Heart right ventricle (tissue), 16 donors: ENCODE results near the gene ESCO1. TPM values are rescaled to one million over a fixed set of nuclear protein-coding genes. Genes with fewer than 3 reads are reported as not detected.

Source experiments
- ATAC-seq, 8 donors: fragments of 200-7000 bp; cut with Tn5 transposase; one replicate each; pipeline ENCODE4 v1.9.1; 2020; ENCODE audit warnings: mild to moderate bottlenecking in 8 of 8, moderate library complexity in 8 of 8, moderate number of reproducible peaks in 1 of 8
- DNase-seq, 2 donors: peaks; one replicate each; pipeline ENCODE4 v3.0.0-alpha.2; 2020
- H3K27ac ChIP-seq, 10 donors: fragments of 200-600 bp; sonication (generic) in 2 of 10; one replicate each; pipeline versions ENCODE4 v1.5.0 to v1.8.0; 2020 to 2022; ENCODE audit warnings: mild to moderate bottlenecking in 3 of 10
- H3K27me3 ChIP-seq, 7 donors: fragments of 200-600 bp; one replicate each; pipeline ENCODE4 v1.8.0; 2021 to 2022; ENCODE audit warnings: mild to moderate bottlenecking in 2 of 7
- H3K36me3 ChIP-seq, 9 donors: fragments of 200-600 bp; sonication (generic) in 1 of 9; one replicate each; pipeline versions ENCODE4 v1.5.0 to v1.8.0; 2020 to 2022; ENCODE audit warnings: mild to moderate bottlenecking in 2 of 9
- H3K4me1 ChIP-seq, 9 donors: fragments of 200-600 bp; sonication (generic) in 1 of 9; one replicate each; pipeline versions ENCODE4 v1.5.0 to v1.8.0; 2020 to 2022; ENCODE audit warnings: mild to moderate bottlenecking in 4 of 9
- H3K4me3 ChIP-seq, 10 donors: fragments of 200-600 bp; sonication (generic) in 2 of 10; one replicate each; pipeline versions ENCODE4 v1.5.0 to v1.8.0; 2020 to 2022; ENCODE audit warnings: mild to moderate bottlenecking in 7 of 10, moderate library complexity in 2 of 10
- H3K9me3 ChIP-seq, 11 donors: fragments of 200-600 bp in 10 of 11; sonication (generic) in 2 of 11; one replicate each; pipeline versions ENCODE4 v1.5.0 to v1.8.0; 2013 to 2022; ENCODE audit warnings: mild to moderate bottlenecking in 2 of 11, control low read depth in 1 of 11, moderate library complexity in 1 of 11
- CTCF ChIP-seq, 9 donors: fragments of 200-600 bp; sonication (generic) in 2 of 9; IDR thresholded peaks; one replicate each; pipeline versions ENCODE4 v1.5.0 to v1.8.0; 2021 to 2022; ENCODE audit warnings: antibody characterized with exemption in 9 of 9, mild to moderate bottlenecking in 5 of 9, moderate library complexity in 1 of 9
- WGBS, 2 donors: extraction: QIAGEN DNeasy Blood & Tissue Kit; methylation state at CpG; one replicate each; pipeline ENCODE4 v1.1.7; 2013; ENCODE audit warnings: inconsistent platforms in 1 of 2; 5-methylcytosine and 5-hydroxymethylcytosine counted together
- intact Hi-C, 10 donors: fragments of 100-400 bp; cut with DNase I; formaldehyde crosslinking; loops; one replicate each; pipeline versions ENCODE4 v1.11.1 to v1.14.2; 2022
- polyA plus RNA-seq, 2 donors: library from polyadenylated mRNA; stranded (reverse); fragments of 200-250 nt; gene quantifications; one replicate each; pipeline ENCODE4 v1.2.3, GENCODE V29; 2013
- total RNA-seq, 10 donors: library from RNA; stranded (reverse); fragmentation: NEBNext Ultra II Directional in 3 of 10; extraction: Animal tissue kit (Norgen Biotek cat#: 25700) in 3 of 10; gene quantifications; one replicate each; pipeline versions ENCODE4 v1.2.1 to v1.2.4, GENCODE V29; 2021 to 2023
- donor health status: Arrhythmogenic right ventricular cardiomyopathy.
- donor health status: ischemic (EF 13 %, LVEDD 7.1; RV severe dilation, severe dysfunction).
- donor health status: healthy with polysubstance abuse.
- donor health status: DM: no; HTN: yes; CAD: no.
- donor health status: DM: no; HTN: no; CAD: no.
- donor health status: ischemic (EF 25% LVEDD 6.9; RV normal size, moderate dysfunction).
- donor health status: ischemic (EF 25% LVEDD 5.7; RV mildly dilated, moderate dysfunction).
- donor health status: healthy.
- donor health status: DM: yes; HTN: yes; CAD: no.
- donor health status: Ischemic cardiomyopathy.
- donor health status: ischemic (EF 35%, LVEDD 5.7; RV mildly dilated, moderate dysfunction).
- donor health status: nonischemic (EF 11% LVEDD 7.7; RV severe dilation, severe dysfunction).
- donor health status: DM: yes; HTN: yes; CAD: no.
- donor health status: PGD.
- donor health status: ischemic (EF 29% LVEDD 5.4; RV normal size, mild dysfunction).
- donor health status: nonischemic (EF 23%, LVEDD 6.1; RV moderate dilation, normal function).

ESCO1 gene
- total and polyA plus RNA-seq, 12 donors: 5.5 to 12.9 (median 9.9) TPM

- Histone ChIP-seq H3K4me3 (no peak overlapping the region), H3K4me1 (no peaks in the 10 kb centered on the region), H3K27ac (no peak overlapping the region), H3K9me3 (no peaks in the 10 kb centered on the region), H3K27me3 (no peaks in the 10 kb centered on the region), H3K36me3 (peaks cover 0 to 95% (median 11%) of the 10 kb centered on the region in 9 donors)
- TF ChIP-seq CTCF (IDR thresholded peaks at IDR 0.05): no peak
- ATAC-seq (no peak), DNase-seq (no peak)
- intact Hi-C loops: no loop called here
- 76 to 85% methylated on average over 2 of the region's 2 CpGs for WGBS, 2 donors
Measured at GRCh38 chr18:21525916-21526315, 74.6 kb downstream of the ESCO1 start.

GRCh38 chr18:21522530-21522929 is 78.0 kb downstream of the ESCO1 start:
- TF ChIP-seq CTCF (IDR thresholded peaks at IDR 0.05): no peak
- intact Hi-C loops: no loop called here
- Histone ChIP-seq H3K27ac (no peak overlapping the region), H3K27me3 (no peaks in the 10 kb centered on the region), H3K9me3 (no peaks in the 10 kb centered on the region), H3K4me1 (no peaks in the 10 kb centered on the region), H3K4me3 (no peak overlapping the region), H3K36me3 (peaks cover 0 to 86% (median 0%) of the 10 kb centered on the region in 9 donors)
- ATAC-seq: peak in 1 of 8 donors; percentile 37
- DNase-seq: no peak
- WGBS, 2 donors: 60 to 80% methylated on average over 6 of the region's 6 CpGs

- WGBS, 2 donors: 93% methylated on average over 5 of the region's 5 CpGs
- no peak overlapping the region for H3K4me3 ChIP-seq
- H3K9me3 ChIP-seq: peaks cover 0 to 8% (median 0%) of the 10 kb centered on the region in 11 donors
- no peaks in the 10 kb centered on the region for H3K4me1 ChIP-seq
- ATAC-seq (no peak), DNase-seq (no peak)
- intact Hi-C loops: no loop called here
- H3K27ac ChIP-seq: no peak overlapping the region
- no peak for TF ChIP-seq CTCF (IDR thresholded peaks at IDR 0.05)
- H3K36me3 ChIP-seq: peaks cover 0 to 44% (median 0%) of the 10 kb centered on the region in 9 donors
- no peaks in the 10 kb centered on the region for H3K27me3 ChIP-seq
Measured at GRCh38 chr18:21513741-21514140, 86.8 kb downstream of the ESCO1 start.

GRCh38 chr18:21513292-21513691 is 87.2 kb downstream of the ESCO1 start:
- H3K9me3 ChIP-seq: peaks cover 0 to 8% (median 0%) of the 10 kb centered on the region in 11 donors
- no peak for TF ChIP-seq CTCF (IDR thresholded peaks at IDR 0.05)
- H3K4me1 ChIP-seq: no peaks in the 10 kb centered on the region
- peaks cover 0 to 39% (median 0%) of the 10 kb centered on the region in 9 donors for H3K36me3 ChIP-seq
- ATAC-seq (no peak), DNase-seq (no peak)
- H3K27ac ChIP-seq: no peak overlapping the region
- WGBS, 2 donors: 88 to 89% methylated on average over 2 of the region's 2 CpGs
- H3K27me3 ChIP-seq: no peaks in the 10 kb centered on the region
- no peak overlapping the region for H3K4me3 ChIP-seq
- intact Hi-C loops: no loop called here
